Central memory CD8-positive, alpha-beta T cell (primary cell): ENCODE measurements around the gene CELF5.
"Not testable (repeated sequence)": the region's sequence is repeated elsewhere in the genome, so short reads cannot be mapped to it uniquely, and the experiment has no call there.

Source experiments
- ATAC-seq: fragments of 150-1000 bp; cut with Tn5 transposase; replicated peaks from 2 replicates; pipeline ENCODE4 v1.10.0; 2022; ENCODE audit warnings: mild to moderate bottlenecking, moderate FRiP score, moderate number of reproducible peaks; ENCODE audit not compliant: poor library complexity, severe bottlenecking; ENCODE audit errors: extremely low read depth
- DNase-seq, 2 donors: peaks; one replicate each; pipeline ENCODE4 v3.0.0; 2021; ENCODE audit warnings: low spot score in 2 of 2
- H3K27ac Mint-ChIP-seq: one replicate; pipeline ENCODE4 v1.8.0; 2022; ENCODE audit warnings: low read depth, mild to moderate bottlenecking, moderate library complexity, mixed read lengths
- H3K27me3 Mint-ChIP-seq: one replicate; pipeline ENCODE4 v1.8.0; 2022; ENCODE audit warnings: mixed read lengths
- H3K36me3 Mint-ChIP-seq: one replicate; pipeline ENCODE4 v1.8.0; 2022; ENCODE audit warnings: mild to moderate bottlenecking, moderate library complexity, mixed read lengths; ENCODE audit not compliant: insufficient read depth
- H3K4me1 Mint-ChIP-seq: one replicate; pipeline ENCODE4 v1.8.0; 2022; ENCODE audit warnings: mixed read lengths
- H3K4me3 Mint-ChIP-seq: one replicate; pipeline ENCODE4 v1.8.0; 2022; ENCODE audit warnings: mild to moderate bottlenecking, moderate library complexity, mixed read lengths
- H3K9me3 Mint-ChIP-seq: one replicate; pipeline ENCODE4 v1.8.0; 2022; ENCODE audit warnings: mixed read lengths

Gene CELF5

DNA sequence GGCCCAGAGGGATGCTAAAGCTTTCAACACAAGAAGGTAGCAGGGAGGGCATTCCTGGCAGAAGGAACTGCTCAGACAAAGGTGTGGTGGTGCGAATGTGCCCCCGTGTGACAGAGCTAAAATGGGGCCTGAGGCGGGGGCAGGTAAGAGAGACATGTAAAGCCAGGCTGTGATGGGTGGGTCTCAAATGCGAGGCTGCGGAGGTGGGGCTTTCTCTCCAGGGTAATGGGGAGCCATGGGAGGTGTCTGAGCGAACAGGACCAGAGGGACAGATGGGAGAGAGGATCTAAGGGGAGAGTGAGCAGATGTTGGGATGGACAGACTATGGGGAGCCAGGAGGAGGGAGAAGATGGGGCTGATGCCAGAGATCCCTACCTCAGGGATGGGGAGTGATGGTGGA is 97.2 kb downstream of the CELF5 start:
- no peaks in the 10 kb centered on the region for H3K4me1 Mint-ChIP-seq
- H3K36me3 Mint-ChIP-seq: peaks cover 1% of the 10 kb centered on the region
- no peak overlapping the region for H3K27ac Mint-ChIP-seq
- H3K9me3 Mint-ChIP-seq: no peaks in the 10 kb centered on the region
- ATAC-seq: no peak
- no peak overlapping the region for H3K4me3 Mint-ChIP-seq
- no peak for DNase-seq
- H3K27me3 Mint-ChIP-seq: peaks cover 32% of the 10 kb centered on the region

DNA sequence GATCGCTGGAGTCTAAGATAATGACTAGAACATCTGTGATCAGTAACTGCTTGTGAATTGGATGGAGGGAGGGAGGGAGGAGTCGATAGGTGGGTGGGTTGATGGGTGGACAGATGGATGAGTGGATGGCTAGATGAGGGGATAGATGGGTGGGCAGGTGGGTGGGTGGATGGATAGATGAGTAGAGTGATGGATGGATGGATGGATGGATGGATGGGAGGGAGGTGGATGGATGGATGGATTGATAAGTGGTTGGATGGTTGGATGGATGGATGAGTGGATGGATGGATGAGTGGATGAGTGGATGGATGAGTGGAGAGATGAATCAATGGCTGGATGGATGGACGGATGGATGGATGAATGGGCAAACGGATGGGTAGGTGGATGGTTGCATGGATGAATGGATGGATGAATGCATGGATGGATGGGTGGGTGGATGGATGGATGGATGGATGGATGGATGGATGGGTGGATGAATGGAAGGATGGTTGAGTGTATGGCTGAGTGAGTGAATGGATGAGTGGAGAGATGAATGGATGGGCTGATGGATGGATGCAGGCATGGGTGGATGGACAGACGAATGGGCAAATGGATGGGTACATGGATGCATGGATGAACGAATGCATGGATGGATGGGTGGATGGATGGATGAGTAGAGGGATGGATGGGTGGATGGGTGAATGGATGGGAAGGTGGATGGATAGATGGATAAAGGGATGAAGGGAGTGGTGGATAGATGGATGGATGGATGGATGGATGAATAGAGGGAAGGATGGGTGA is 97.9 kb downstream of the CELF5 start:
- no peak for DNase-seq
- H3K27ac Mint-ChIP-seq: no peak overlapping the region
- H3K9me3 Mint-ChIP-seq: no peaks in the 10 kb centered on the region
- ATAC-seq: no peak
- H3K4me1 Mint-ChIP-seq: no peaks in the 10 kb centered on the region
- peaks cover 27% of the 10 kb centered on the region for H3K27me3 Mint-ChIP-seq
- no peak overlapping the region for H3K4me3 Mint-ChIP-seq
- peaks cover 1% of the 10 kb centered on the region for H3K36me3 Mint-ChIP-seq

DNA sequence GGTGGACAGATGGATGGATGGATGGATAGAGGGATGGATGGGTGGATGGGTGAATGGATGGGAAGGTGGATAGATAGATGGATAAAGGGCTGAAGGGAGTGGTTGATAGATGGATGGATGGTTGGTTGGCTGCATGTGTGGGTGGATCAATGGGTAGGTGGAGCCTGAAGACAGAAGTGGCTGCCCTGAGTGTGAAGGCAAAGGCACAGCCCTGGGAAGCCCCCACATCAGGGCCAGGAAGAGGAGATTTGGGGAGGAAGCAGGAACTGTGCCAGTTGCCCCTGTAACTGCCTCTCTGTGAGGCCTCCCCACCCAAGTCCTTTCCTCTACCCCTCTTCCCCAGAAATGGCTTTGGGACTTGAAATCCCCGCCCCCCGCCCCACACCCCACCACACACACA is 98.6 kb downstream of the CELF5 start:
- H3K4me1 Mint-ChIP-seq: no peaks in the 10 kb centered on the region
- peaks cover 27% of the 10 kb centered on the region for H3K27me3 Mint-ChIP-seq
- ATAC-seq (no peak), DNase-seq (no peak)
- H3K36me3 Mint-ChIP-seq: peaks cover 1% of the 10 kb centered on the region
- H3K4me3 Mint-ChIP-seq: no peak overlapping the region
- no peak overlapping the region for H3K27ac Mint-ChIP-seq
- no peaks in the 10 kb centered on the region for H3K9me3 Mint-ChIP-seq

DNA sequence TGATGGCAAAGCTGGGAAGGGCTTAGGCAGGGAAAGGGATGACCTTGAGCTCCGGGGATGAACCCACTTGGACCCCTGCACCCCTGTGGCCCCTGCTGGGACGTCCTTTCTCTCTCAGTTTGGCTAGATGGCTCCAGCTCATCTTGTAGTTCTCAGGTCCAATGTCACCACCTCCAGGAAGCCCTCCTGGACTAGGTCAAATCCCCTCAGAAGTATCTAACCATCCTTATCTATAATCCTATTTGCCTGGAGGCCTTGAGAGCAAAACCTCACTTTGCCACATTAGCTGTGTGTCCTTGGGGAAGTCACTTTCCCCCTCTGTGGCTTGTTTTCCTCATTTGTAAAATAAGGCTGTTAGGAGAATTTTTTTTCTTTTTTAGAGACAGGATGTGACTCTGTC is 99.2 kb downstream of the CELF5 start:
- no peak overlapping the region for H3K27ac Mint-ChIP-seq
- DNase-seq (no peak), ATAC-seq (no peak)
- peaks cover 1% of the 10 kb centered on the region for H3K36me3 Mint-ChIP-seq
- H3K27me3 Mint-ChIP-seq: peaks cover 27% of the 10 kb centered on the region
- H3K9me3 Mint-ChIP-seq: no peaks in the 10 kb centered on the region
- no peaks in the 10 kb centered on the region for H3K4me1 Mint-ChIP-seq
- no peak overlapping the region for H3K4me3 Mint-ChIP-seq

GRCh38 chr19:3324405-3324856 is 100.0 kb downstream of the CELF5 start:
- Mint-ChIP-seq H3K27me3 (peaks cover 25% of the 10 kb centered on the region), H3K27ac (peak overlapping the region; percentile 11), H3K9me3 (no peaks in the 10 kb centered on the region), H3K4me3 (no peak overlapping the region), H3K4me1 (no peaks in the 10 kb centered on the region), H3K36me3 (peaks cover 1% of the 10 kb centered on the region)
- peak; percentile 54 for ATAC-seq
- peak; percentile 39 to 67 for DNase-seq

GRCh38 chr19:3325451-3325850 is 101.0 kb downstream of the CELF5 start:
- DNase-seq: no peak
- no peak for ATAC-seq
- H3K9me3 Mint-ChIP-seq: no peaks in the 10 kb centered on the region
- no peaks in the 10 kb centered on the region for H3K4me1 Mint-ChIP-seq
- H3K36me3 Mint-ChIP-seq: peaks cover 1% of the 10 kb centered on the region
- H3K4me3 Mint-ChIP-seq: no peak overlapping the region
- H3K27me3 Mint-ChIP-seq: peaks cover 17% of the 10 kb centered on the region
- H3K27ac Mint-ChIP-seq: no peak overlapping the region

DNA sequence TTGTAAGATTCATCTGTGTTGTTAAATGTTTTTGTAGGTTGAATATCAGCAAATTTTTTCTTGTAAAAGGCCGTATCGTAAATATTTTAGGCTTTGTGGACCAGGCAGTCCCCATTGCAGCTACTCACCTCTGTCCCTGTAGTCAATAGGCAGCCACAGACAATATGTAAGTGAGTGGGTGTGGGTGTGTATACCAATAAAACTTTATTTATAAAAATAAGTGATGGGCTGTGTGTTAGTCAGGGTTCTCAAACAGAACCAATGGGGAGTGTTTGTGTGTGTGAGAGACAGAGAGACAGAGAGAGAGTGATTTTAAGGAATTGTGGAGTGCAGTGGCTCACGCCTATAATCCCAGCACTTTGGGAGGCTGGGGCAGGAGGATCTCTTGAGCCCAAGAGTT is 104.3 kb downstream of the CELF5 start:
- Mint-ChIP-seq H3K27ac (no peak overlapping the region), H3K9me3 (no peaks in the 10 kb centered on the region), H3K4me1 (peaks cover 8% of the 10 kb centered on the region), H3K27me3 (no peaks in the 10 kb centered on the region), H3K4me3 (no peak overlapping the region), H3K36me3 (no peaks in the 10 kb centered on the region)
- ATAC-seq: no peak
- no peak for DNase-seq

DNA sequence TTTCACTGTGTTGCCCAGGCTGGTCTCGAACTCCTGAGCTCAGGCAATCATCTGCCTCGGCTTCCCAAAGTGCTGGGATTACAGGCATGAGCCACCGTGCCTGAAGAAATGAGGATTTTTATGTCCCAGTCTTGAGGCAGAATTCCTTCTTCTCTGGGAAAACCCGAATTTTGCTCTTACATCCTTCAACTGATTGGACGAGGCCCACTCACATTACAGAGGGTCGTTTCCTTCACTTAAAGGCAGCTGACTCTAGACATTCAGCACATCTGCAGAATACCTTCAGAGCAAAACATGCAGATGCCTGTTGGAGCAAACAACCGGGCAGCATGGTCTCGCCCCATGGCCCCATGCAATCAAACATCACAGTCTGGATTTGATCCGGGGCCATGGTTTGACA is 105.6 kb downstream of the CELF5 start:
- Mint-ChIP-seq H3K36me3 (no peaks in the 10 kb centered on the region), H3K9me3 (no peaks in the 10 kb centered on the region), H3K4me1 (peaks cover 8% of the 10 kb centered on the region), H3K27me3 (peaks cover 8% of the 10 kb centered on the region), H3K4me3 (no peak overlapping the region), H3K27ac (no peak overlapping the region)
- ATAC-seq: no peak
- DNase-seq: no peak

DNA sequence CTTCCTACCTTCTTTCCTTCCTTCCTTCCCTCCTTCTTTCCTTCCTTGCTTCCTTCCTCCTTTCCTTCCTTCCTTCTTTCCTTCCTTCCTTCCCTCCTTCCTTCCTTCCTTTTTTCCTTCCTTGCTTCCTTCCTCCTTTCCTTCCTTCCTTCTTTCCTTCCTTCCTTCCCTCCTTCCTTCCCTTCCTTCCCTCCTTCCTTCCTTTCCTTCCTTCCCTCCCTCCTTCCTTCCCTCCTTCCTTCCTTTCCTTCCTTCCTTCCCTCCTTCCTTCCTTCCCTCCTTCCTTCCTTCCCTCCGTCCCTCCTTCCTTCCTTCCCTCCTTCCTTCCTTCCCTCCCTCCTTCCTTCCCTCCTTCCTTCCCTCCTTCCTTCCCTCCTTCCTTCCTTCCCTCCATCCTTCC is 107.8 kb downstream of the CELF5 start:
- not testable (repeated sequence) for H3K27me3 Mint-ChIP-seq, H3K27ac Mint-ChIP-seq, ATAC-seq, H3K36me3 Mint-ChIP-seq, H3K9me3 Mint-ChIP-seq, H3K4me3 Mint-ChIP-seq, H3K4me1 Mint-ChIP-seq, DNase-seq

DNA sequence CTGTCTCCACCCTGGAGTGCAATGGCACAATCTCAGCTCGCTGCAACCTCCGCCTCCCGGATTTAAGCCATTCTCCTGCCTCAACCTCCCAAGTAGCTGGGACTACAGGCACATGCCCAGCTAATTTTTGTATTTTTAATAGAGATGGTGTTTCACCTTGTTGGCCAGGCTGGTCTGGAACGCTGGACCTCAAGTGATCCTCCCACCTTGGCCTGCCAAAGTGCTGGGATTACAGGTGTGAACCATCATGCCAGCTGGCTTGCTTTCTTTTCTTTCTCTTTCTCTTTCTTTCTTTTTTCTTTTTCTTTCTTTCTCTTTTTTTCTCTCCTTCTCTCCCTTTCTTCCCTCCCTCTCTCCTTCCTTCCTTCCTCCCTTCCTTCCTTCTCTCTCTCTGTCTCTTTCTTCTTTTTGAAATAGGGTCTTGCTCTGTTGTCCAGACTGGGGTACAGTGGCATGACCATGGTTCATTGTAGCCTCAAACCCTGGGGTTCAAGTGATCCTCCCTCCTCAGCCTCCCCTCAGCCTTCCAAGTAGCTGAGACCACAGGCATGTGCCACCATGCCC is 108.6 kb downstream of the CELF5 start:
- Mint-ChIP-seq H3K9me3 (no peaks in the 10 kb centered on the region), H3K36me3 (no peaks in the 10 kb centered on the region), H3K4me3 (no peak overlapping the region), H3K27me3 (peaks cover 8% of the 10 kb centered on the region), H3K27ac (peak overlapping the region; percentile 89), H3K4me1 (peaks cover 8% of the 10 kb centered on the region)
- no peak for ATAC-seq
- DNase-seq: no peak

DNA sequence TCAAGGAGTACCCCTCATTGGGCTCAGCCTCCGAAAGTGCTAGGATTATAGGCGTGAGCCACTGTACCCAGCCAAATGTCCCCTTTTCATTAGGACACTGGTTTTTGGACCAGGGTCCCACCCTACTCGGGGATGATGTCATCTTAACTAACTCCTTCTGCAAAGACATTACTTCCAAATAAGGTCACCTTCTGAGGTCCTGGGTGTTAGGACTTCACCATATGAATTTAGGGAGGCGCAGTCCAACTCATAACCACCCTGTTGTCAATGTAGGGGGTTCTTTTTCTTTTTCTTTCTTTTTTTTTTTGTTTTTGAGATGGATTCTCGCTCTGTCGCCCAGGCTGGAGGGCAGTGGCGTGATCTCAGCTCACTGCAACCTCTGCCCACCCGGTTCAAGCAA is 109.2 kb downstream of the CELF5 start:
- no peak for ATAC-seq
- H3K4me3 Mint-ChIP-seq: no peak overlapping the region
- no peaks in the 10 kb centered on the region for H3K9me3 Mint-ChIP-seq
- peak overlapping the region; percentile 89 for H3K27ac Mint-ChIP-seq
- no peak for DNase-seq
- H3K27me3 Mint-ChIP-seq: peaks cover 8% of the 10 kb centered on the region
- peaks cover 12% of the 10 kb centered on the region for H3K4me1 Mint-ChIP-seq
- no peaks in the 10 kb centered on the region for H3K36me3 Mint-ChIP-seq

DNA sequence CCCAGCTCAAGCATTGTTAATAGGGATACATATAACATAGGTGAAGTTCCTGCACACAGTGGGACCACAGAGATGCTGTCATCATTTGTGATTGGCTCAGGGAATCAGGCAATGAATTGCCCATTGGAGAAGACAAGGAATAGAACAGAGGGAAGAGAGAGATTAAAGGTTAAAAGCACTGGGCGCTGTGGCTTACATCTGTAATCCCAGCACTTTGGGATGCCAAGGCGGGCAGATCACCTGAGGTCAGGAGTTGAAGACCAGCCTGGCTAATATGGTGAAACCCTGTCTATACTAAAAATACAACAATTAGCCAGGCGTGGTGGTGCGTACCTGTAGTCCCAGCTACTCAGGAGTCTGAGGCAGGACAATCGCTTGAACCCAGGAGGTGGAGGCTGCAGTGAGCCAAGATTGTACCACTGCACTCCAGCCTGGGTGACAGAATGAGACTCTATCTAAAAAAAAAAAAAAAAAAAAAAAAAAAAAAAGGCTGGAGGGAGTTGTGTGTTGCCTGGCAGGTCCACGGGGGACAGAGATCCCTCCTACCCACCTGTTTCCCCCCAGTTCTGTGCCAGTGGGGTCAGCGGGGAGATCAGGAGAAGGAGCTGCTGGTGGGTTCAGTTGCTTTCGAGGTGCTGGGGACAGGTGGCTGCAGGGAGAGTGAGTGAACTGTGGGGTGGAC is 110.4 kb downstream of the CELF5 start:
- DNase-seq, H3K27ac Mint-ChIP-seq, H3K36me3 Mint-ChIP-seq, H3K27me3 Mint-ChIP-seq, H3K4me3 Mint-ChIP-seq, H3K9me3 Mint-ChIP-seq, ATAC-seq: not testable (repeated sequence)
- H3K4me1 Mint-ChIP-seq: peaks cover 15% of the 10 kb centered on the region
